ENCODE data around the gene MBD6.
"Not testable (repeated sequence)": the region's sequence is repeated elsewhere in the genome, so short reads cannot be mapped to it uniquely, and the experiment has no call there.

MBD6 gene

DNA sequence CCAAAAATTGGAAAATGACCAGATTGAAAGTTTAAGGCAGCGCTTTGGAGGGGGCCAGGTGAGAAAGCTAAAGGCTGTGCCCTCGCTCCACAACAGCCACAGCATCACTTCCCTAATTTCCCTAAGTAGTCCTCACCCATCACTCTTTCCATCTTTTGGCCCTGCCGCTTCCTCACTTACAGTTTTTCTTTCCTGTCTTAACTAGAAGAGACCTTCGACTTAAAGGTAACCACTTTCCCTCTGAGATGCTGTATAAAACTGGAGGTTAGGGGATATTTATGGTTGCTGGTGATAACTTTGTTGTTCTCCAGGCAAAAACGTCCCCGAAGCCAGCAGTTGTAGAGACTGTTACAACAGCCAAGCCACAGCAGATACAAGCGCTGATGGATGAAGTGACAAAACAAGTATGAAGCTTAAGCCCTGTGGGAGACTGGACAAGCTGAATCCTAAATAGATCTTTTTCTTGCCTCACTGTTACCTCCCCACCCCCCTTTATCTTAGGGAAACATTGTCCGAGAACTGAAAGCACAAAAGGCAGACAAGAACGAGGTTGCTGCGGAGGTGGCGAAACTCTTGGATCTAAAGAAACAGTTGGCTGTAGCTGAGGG lies 6.6 kb upstream of the MBD6 start:
- no peak for DNase-seq (ENCODE audit: low spot score)

DNA sequence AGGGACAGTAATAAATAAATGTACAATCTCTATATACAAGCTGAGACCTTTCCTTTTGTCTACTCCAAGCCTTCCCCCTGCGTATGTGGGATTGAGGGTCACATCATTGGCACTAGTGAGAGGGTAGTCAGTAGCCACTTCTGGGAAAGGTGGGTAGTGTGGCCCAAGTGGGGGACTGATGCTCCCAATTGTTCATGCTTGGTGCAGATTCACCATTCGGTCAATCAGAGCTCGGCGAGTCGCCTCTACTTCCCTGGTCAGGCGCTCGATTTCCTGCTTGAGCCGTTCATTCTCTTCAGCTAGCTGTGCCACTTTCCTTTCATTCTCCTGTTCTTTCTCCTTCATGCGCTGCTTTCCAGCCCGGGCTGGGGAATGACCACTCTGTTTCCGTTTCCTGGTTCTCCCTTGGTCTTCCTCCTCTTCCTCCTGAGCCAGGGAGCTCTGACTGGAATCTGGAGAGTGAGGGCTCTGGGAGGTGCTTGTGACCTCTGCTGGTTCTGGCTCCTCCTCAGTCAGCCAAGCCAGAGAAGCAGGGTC lies 5.9 kb upstream of the MBD6 start:
- no peak for DNase-seq (ENCODE audit: low spot score)

DNA sequence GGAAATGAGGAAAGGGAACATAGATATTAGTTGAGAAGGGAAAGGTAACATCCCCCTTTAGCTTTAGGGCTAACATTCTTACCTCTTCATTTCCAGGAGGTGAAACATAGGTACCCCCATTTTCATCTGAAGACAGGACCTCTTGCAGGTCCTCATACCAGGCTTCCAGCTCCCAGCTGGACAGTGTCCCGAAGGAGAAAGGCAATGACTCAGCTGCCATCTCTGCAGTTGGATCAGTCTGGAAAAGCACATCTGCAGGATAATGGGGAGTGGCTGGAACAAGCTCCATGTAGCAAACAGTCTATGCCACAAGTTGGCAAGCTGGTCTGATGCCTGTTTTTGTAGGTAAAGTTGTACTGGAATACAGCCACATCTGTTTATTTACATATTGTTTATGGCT lies 5.4 kb upstream of the MBD6 start:
- no peak for DNase-seq (ENCODE audit: low spot score)

DNA sequence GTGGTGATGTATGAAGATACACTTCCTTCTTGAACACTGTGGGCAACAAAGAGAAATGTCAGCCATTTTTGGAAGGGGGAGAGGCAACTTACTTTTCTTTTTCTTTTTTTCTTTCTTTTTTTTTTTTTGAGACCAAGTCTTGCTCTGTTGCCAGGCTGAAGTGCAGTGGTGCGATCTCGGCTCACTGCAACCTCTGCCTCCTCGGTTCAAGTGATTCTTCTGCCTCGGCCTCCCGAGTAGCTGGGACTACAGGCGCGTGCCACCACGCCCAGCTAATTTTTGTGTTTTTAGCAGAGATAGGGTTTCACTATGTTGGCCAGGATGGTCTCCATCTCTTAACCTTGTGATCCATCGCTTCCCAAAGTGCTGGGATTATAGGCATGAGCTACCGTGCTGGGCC lies 4.9 kb upstream of the MBD6 start:
- not testable (repeated sequence) for DNase-seq (ENCODE audit: low spot score)

DNA sequence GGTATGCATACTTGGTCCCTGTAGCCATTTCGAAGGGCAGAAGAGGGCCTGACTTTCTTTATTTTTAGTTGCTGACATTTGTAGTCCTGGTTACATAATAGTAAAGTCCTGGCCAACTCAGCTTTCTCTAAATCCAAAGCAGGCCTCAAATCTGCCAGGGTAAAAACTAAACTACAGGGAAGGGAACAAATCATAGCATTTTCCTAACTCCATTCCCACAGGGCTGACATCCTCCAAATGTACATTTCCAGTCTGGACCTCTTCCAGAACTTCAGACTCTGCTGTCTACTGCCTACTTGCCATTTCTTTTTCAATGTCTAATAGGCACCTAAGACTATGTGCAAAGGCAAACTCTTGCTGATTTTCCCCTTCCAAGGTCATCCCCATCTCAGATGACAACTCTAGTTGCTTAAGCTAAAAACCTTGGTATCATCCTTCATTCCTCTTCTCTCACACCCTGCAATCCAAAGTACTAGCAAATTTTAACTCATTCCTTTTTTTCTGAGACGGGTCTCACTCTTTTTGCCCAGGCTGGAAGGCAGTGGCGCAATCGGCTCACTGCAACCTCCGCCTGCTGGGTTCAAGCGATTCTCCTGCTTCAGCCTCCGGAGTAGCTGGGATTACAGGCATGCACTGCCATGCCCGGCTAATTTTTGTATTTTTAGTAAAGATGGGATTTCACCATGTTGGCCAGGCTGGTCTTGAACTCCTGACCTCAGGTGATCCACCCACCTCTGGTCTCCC lies 4.3 kb upstream of the MBD6 start:
- DNase-seq (ENCODE audit: low spot score): no peak

DNA sequence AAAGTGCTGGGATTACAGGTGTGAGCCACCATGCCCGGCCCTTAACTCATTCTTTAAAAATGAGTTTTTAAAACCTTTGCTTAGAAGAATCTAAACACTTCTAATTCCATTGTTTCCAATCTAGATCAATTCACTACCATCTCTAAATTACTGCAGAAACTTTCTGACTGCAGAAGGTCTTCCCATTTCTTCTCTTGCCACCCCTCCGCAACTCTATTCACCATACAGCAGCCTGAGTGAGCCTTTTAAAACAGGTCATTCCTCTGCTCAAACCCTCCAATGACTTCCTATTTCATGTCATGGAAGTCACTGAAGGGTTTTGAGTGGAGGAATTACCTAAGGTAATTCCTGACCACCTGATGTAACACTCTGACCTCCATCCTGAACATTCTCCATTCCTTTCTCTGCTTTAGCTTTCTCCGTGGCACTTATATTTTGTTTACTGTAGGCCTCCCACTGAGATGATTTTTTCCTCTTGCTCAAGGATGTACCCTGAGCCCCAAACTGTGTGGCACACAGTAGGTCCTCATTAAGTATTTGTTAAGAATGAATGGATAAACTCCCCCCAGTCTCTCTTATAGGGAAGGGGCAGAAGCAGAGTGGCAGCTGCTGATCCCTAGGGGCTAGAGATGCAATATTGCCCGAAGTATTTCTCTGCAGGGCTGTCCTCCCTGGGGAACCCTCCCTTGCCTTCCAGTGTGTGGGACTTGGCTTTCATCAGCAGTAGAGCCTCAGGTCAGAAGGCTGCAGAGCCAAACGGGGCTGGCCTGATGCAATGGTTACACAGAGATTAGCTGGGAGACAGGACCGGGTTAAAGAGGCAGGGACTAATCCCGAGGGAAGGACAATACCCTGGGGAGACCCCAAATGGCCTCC lies 3.5 kb upstream of the MBD6 start:
- peak; percentile 50 for DNase-seq (ENCODE audit: low spot score)

DNA sequence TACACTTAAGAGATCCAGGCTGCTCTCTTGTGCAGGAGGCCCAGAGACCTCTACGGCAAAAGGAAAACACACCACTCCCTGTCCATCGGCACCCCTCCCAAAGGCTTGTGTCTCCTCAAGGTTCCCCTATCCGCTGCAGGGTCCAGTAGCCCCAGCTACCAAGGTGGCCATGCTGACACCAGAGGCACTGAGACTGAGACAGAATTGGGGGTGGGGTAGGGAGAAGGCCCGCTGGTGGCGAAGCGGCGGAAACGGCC lies 2.9 kb upstream of the MBD6 start:
- no peak for DNase-seq (ENCODE audit: low spot score)

DNA sequence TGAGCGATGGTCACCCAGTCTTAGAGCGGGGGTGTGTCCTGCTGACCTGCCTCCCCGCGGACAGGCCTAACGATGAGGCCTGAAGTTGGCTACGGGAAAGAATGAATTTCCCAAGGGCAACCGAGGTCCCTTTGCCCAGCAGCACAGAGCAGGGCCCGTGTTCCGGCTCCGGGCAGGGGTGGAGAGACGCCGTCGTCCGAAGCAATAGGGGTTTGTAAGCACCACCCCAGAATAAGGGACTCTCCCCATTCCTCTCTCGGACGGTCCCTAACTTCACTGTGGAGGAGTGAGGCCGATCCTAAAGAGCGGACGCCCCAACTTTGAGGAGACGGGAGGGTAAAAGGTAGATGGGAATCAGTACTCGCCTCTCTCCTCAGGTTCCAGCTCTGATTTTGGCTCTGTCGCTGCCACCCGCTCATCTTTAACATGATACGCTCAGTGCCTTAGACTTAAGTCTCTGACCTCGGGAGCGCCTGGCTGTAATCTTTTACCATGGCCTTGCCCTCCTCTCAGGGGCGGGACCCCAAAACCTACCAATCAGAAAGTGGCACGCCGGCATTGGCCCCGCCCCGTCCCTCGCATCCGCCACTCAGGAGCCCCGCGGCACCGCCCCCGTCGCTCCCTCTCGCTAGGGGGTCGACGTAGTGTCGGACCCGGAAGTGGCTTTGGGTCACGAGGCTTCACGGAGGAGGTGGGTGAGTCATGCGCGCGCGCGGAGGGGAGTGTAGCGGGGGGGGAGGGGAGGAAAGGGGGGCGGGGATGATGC lies 2.4 kb upstream of the MBD6 start, which contains the start of gene DDIT3:
Gene DDIT3, minus strand, starts transcription at position 462 of the 766 bp plus-strand sequence. CDS start 3,108 bp downstream, outside the sequence.
- peak; percentile 95 for DNase-seq (ENCODE audit: low spot score)

DNA sequence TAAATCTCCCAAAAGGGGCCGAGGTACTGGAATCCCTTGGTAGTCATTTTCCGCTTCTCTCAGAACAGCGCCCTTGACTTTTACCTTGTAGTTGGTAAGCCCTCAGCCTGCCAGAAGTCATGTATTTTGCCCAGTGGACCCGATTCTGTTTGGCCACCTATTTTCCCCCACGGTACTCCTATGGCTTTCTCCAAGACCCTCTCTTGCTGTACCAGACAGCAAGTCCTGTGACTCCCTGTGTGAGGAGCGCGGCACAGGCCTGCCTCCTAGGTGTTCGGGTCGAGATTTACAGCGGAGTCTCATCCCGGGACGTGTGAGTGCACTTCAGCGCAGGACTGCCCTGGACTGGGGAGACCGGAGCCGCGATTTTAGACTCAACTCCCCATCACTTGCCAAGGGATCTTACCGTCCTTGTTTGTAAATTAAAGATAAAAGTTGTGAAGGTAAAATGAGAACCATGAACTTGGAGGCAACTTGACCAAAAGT lies 1.1 kb upstream of the MBD6 start:
- peak; percentile 48 for DNase-seq (ENCODE audit: low spot score)

DNA sequence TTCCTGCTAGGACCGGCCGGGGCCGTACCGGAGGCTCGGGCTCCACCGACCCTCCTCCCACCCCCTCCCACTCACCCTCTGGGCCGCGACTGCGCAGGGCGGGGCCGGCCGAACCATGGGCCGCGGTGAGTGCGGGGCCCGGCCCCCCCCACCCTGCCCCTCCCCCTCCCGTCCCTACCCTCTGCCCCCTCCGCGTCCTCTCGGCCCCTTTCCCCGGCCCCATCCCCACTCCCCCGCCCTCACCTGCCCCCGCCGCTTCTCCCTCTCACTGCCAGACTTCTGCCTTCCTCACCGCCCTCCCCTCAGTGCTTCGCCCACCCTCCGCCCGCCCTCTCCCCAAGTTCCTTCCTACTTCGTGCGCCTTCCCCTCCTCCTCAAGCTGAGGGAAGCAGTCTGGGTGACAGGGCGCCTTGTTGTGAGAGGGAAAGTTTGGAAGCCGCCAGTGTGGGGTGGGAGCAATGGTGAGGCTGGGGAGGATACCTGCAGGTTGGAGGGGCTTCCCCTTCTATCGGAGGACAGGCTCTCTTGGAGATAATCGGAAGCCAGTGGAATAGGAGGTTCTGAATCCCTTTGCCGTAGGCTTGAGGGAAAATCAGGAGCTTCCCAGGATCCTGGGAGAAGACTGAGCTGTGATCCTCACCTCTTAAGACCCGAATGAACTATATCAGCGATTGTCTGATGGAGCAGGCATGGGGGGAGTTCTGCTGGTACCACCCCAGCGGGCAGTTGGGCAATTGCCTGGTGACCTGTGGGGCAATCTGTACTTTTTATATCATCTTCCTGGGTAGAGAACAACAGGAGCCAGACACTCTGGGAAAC lies 472 bp downstream of the MBD6 start:
- peak; percentile 37 for DNase-seq (ENCODE audit: low spot score)

DNA sequence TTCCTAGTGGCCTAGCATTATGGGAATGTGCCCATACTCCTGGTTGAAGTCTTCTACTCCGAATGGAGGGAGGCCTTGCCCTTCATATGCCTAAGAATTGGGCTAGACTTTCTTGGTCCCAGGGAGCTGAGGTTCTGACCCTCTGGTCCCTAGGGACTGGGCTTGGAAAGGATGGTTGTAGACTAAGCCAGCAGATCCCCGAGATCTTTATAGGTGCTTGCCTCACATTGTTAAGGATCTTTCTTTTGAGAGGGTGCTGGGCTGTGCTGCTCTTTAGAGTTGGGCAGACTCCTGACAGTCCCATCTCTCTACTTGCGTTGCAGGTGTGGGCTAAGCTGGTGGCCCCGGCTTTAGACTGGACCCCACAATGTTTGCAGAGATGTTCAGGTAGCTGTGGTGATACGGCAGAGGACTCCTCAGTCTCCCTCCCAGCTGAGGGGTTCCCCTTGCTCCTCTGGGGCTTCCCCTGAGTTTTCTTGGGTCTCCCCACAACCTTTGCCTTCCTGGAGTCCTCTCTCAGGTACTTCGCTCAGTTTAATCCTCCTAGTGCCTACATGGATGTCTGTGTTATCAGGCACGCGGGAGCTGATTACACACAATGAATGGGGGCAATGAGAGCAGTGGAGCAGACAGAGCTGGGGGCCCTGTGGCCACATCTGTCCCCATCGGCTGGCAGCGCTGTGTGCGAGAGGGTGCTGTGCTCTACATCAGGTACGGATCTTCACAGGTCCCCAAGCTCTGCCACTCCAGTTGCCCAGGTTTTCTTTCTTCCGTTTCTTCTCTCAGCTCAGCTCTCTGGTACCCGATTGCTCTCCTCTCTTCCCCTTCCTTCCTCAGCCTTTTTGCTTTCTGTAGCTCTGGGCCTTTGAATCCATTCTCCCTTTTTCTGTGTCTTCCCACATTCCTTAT lies 1.3 kb downstream of the MBD6 start:
- DNase-seq (ENCODE audit: low spot score): no peak

DNA sequence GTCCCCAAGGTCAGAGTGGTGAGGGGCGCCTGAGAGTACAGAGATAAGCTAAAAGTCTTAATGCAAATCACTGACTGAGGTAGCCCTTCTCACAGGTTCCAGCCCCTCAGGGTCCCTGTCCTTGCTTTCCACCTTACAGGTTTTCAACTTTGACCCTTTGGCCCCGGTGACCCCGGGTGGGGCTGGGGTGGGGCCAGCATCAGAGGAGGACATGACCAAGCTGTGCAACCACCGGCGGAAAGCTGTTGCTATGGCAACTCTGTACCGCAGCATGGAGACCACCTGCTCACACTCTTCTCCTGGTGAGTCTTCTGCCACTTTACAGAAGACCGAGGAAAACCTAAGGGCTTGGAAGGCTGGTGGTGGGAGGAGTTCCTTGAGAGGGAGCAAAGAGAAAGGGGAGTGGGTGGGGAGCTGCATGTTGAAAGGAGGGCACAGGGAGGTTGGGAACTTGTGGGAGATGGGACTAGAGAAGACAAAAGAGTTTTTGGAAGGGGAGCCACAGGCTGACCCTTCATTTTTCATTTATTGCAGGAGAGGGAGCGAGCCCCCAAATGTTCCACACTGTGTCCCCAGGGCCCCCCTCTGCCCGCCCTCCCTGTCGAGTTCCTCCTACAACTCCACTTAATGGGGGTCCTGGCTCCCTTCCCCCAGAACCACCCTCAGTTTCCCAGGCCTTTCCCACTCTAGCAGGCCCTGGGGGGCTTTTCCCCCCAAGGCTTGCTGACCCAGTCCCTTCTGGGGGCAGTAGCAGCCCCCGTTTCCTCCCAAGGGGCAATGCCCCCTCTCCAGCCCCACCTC lies 2.4 kb downstream of the MBD6 start:
- DNase-seq (ENCODE audit: low spot score): no peak

DNA sequence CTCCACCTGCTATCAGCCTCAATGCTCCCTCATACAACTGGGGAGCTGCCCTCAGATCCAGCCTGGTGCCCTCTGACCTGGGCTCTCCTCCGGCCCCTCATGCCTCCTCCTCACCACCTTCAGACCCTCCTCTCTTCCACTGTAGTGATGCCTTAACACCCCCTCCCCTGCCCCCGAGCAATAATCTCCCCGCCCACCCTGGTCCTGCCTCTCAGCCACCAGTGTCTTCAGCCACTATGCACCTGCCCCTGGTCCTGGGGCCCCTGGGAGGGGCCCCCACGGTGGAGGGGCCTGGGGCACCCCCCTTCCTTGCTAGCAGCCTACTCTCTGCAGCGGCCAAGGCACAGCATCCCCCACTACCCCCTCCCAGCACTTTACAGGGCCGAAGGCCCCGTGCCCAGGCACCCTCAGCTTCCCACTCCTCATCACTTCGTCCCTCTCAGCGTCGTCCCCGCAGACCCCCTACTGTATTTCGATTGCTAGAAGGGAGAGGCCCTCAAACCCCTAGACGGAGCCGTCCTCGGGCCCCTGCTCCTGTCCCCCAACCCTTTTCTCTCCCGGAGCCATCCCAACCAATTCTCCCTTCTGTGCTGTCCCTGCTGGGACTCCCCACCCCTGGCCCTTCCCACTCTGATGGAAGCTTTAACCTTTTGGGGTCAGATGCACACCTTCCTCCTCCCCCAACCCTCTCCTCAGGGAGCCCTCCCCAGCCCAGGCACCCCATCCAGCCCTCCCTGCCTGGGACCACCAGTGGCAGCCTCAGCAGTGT lies 3.2 kb downstream of the MBD6 start:
- DNase-seq (ENCODE audit: low spot score): no peak

DNA sequence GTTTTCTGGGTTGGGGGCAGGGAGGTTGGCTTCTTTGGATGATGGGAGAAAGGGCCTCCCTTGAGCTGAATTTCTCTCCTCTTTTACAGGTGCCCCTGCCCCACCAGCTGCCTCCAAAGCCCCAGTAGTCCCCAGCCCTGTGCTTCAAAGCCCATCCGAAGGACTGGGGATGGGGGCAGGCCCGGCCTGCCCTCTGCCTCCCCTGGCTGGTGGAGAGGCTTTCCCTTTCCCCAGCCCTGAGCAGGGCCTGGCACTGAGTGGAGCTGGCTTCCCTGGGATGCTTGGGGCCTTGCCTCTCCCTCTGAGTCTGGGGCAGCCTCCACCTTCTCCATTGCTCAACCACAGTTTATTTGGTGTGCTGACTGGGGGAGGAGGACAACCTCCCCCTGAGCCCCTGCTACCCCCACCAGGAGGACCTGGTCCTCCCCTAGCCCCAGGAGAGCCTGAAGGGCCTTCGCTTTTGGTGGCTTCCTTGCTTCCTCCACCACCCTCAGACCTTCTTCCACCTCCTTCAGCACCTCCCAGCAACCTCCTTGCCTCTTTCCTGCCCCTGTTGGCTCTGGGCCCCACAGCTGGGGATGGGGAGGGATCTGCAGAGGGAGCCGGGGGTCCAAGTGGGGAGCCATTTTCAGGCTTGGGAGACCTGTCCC lies 4.0 kb downstream of the MBD6 start:
- no peak for DNase-seq (ENCODE audit: low spot score)

DNA sequence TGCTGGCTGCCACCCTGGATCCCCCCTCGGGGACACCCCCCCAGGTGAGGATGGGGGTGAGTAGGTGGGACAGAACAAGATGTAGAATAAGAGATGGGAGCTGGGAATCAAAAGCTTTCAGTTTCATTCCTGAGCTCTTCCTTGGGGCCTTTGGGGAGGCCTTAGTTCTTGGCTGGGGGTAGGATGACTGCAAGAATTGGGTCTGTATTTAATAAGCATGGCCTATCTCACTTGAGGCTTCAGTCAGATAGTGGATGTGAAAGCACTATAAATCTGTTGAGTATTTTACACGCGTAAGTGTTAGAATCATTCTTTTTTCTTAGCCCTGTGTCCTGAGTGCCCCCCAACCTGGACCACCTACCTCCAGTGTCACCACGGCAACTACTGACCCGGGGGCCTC lies 4.6 kb downstream of the MBD6 start:
- no peak for DNase-seq (ENCODE audit: low spot score)

DNA sequence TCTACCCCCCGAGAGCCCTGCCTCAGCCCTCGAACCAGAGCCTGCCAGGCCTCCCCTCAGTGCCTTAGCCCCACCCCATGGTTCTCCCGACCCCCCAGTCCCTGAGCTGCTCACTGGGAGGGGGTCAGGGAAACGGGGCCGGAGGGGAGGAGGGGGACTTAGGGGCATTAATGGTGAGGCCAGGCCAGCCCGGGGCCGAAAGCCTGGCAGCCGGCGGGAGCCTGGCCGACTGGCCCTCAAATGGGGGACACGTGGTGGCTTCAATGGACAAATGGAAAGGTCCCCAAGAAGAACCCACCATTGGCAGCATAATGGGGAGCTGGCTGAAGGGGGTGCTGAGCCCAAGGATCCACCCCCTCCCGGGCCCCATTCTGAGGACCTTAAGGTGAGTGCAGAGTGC lies 5.6 kb downstream of the MBD6 start:
- no peak for DNase-seq (ENCODE audit: low spot score)

DNA sequence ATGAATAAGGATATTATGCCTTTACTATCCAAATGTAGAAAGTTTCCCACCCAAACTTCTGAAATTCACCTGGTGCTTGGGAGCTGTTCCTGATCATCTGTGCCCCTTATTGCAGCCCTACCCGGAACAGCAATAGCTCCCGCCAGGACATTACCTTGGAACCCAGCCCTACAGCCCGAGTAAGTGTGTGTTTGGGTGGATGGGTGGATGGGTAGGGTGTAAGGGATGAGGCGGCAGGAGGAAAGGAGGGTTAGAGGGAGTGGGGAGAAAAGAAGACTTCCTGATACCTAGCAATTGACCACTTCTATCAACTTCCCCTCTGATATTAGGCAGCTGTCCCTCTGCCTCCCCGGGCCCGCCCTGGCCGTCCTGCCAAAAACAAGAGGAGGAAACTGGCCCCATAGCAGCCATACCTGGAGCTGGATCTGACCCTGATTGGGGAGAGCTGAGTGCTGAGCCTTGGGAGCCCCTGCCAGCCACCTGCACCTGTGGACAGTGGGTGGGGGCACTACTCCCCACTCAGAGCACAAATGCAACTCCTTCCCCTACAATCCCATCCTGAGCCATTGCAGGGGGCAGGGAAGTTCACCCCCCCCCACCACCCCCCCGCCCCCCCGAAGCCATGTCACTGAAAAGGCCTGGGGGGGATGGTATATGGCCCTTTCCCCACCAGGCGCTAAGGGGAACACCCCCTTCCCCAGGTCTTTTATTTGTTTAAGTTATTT lies 6.4 kb downstream of the MBD6 start:
- no peak for DNase-seq (ENCODE audit: low spot score)

Data from HuH-7 (cell line).